ENCODE measurements around the gene CNTN2.

Gene CNTN2

DNA sequence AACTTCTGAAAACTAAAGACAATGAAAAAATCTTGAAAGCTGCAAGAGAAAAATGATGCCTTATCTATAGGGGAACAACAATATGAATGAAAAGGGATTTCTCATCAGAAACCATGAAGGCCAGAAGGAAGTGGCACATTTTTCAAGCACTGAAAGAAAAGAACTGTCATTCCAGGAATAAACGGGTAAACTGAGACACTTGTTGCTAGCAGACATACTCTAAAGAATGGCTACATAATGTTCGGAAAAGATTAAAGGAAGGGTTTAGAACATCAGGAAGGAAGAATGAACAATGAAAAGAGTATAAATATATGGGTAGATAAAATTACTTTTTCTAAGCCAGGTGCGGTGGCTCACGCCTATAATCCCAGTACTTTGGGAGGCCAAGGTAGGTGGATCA is 64.3 kb downstream of the CNTN2 start:
- Histone ChIP-seq H3K4me1 (ENCODE audit: insufficient read depth, low read length) (no peaks in the 10 kb centered on the region), H3K9ac (ENCODE audit: low read depth, low read length) (no peak overlapping the region), H3K36me3 (ENCODE audit: insufficient read depth, low read depth, low read length) (peaks cover 88% of the 10 kb centered on the region), H3K27me3 (ENCODE audit: insufficient read depth, low read length) (no peaks in the 10 kb centered on the region), H3K4me3 (ENCODE audit: low read length) (no peak overlapping the region), H3K27ac (ENCODE audit: low read length) (no peak overlapping the region), H3K9me3 (ENCODE audit: insufficient read depth, low read depth, low read length) (no peaks in the 10 kb centered on the region)

DNA sequence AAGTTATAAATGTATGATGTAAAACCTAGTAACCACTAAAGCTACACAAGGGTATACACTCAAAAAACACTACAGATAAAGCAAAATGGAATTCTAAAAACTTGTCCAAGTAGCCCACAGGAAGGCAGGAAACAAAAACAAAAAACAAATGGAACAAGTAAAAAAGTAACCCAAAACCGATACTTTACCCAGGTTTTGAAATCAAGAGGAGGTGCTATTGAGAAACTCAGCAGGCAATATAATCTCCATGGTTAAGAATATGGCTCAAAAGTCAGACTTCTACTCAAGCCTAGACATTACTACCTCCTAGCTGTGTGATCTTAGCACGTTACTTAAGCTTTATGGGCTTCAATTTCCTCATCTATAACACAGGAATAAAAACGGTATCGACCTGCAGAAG is 65.5 kb downstream of the CNTN2 start:
- no peaks in the 10 kb centered on the region for H3K27me3 ChIP-seq (ENCODE audit: insufficient read depth, low read length)
- no peaks in the 10 kb centered on the region for H3K4me1 ChIP-seq (ENCODE audit: insufficient read depth, low read length)
- H3K9ac ChIP-seq (ENCODE audit: low read depth, low read length), result no peak overlapping the region
- no peak overlapping the region for H3K27ac ChIP-seq (ENCODE audit: low read length)
- H3K4me3 ChIP-seq (ENCODE audit: low read length), result no peak overlapping the region
- no peaks in the 10 kb centered on the region for H3K9me3 ChIP-seq (ENCODE audit: insufficient read depth, low read depth, low read length)
- H3K36me3 ChIP-seq (ENCODE audit: insufficient read depth, low read depth, low read length), result peaks cover 88% of the 10 kb centered on the region

DNA sequence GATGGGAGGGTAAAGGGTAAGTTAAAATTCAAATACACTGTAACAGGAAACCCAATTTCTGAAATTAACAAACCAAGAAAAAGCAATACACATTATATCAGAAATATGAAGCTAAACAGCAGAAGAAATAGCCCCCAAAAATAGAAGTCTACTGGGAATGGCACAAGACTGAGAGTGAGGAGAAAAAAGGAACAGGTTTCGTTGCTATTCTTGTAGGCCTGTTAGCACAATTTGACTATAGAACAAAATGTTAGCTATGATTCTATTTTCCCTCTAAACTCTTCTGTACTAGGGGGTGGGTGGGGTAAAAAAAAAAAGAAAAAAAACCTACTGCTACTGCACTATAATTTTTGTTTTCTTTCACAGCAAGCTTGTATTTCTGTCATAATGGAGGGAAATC is 66.3 kb downstream of the CNTN2 start:
- Histone ChIP-seq H3K9ac (ENCODE audit: low read depth, low read length) (no peak overlapping the region), H3K27ac (ENCODE audit: low read length) (no peak overlapping the region), H3K9me3 (ENCODE audit: insufficient read depth, low read depth, low read length) (no peaks in the 10 kb centered on the region), H3K4me3 (ENCODE audit: low read length) (no peak overlapping the region), H3K4me1 (ENCODE audit: insufficient read depth, low read length) (no peaks in the 10 kb centered on the region), H3K36me3 (ENCODE audit: insufficient read depth, low read depth, low read length) (peaks cover 87% of the 10 kb centered on the region), H3K27me3 (ENCODE audit: insufficient read depth, low read length) (no peaks in the 10 kb centered on the region)

DNA sequence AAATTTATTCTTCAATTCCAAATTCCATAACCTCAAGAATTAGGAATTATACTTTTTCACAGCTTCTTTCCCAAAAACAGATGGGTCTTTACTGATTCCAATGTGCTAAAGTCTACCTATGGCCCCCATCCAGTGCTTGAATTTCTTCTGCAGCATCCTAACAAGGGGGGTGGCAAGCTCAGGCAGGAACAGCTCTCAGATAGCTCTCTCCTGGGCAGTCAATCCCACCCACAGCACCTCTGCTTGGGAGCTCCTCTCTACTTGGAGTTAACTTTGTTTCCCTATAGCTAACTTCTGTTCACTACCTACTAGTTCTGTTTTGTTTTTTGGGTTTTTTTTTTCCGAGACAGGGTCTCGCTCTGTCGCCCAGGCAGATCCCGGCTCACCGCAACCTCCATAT is 66.7 kb downstream of the CNTN2 start:
- Histone ChIP-seq H3K9ac (ENCODE audit: low read depth, low read length) (no peak overlapping the region), H3K27ac (ENCODE audit: low read length) (no peak overlapping the region), H3K36me3 (ENCODE audit: insufficient read depth, low read depth, low read length) (peaks cover 87% of the 10 kb centered on the region), H3K4me3 (ENCODE audit: low read length) (no peak overlapping the region), H3K4me1 (ENCODE audit: insufficient read depth, low read length) (no peaks in the 10 kb centered on the region), H3K9me3 (ENCODE audit: insufficient read depth, low read depth, low read length) (no peaks in the 10 kb centered on the region), H3K27me3 (ENCODE audit: insufficient read depth, low read length) (no peaks in the 10 kb centered on the region)

DNA sequence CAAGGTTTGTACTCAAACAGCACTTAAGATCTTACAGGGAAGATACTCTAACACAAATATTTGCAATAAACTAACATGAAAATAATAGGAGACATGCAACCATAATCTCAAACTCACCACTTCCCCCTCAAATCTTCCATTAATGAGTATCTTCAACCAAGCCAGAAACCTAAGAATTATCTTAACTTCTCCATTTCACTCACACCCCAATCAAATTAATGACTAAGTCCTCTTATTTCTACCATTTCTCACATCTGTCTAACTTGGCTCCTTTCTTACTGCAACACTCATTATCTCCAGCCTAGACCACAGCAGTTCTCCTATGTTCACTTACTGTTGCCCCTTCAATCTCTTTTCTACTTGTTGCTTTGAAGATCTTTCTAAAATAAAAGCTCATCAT is 68.3 kb downstream of the CNTN2 start:
- no peaks in the 10 kb centered on the region for H3K27me3 ChIP-seq (ENCODE audit: insufficient read depth, low read length)
- no peak overlapping the region for H3K9ac ChIP-seq (ENCODE audit: low read depth, low read length)
- no peak overlapping the region for H3K27ac ChIP-seq (ENCODE audit: low read length)
- H3K9me3 ChIP-seq (ENCODE audit: insufficient read depth, low read depth, low read length), result no peaks in the 10 kb centered on the region
- peaks cover 82% of the 10 kb centered on the region for H3K36me3 ChIP-seq (ENCODE audit: insufficient read depth, low read depth, low read length)
- H3K4me1 ChIP-seq (ENCODE audit: insufficient read depth, low read length), result no peaks in the 10 kb centered on the region
- H3K4me3 ChIP-seq (ENCODE audit: low read length), result no peak overlapping the region

DNA sequence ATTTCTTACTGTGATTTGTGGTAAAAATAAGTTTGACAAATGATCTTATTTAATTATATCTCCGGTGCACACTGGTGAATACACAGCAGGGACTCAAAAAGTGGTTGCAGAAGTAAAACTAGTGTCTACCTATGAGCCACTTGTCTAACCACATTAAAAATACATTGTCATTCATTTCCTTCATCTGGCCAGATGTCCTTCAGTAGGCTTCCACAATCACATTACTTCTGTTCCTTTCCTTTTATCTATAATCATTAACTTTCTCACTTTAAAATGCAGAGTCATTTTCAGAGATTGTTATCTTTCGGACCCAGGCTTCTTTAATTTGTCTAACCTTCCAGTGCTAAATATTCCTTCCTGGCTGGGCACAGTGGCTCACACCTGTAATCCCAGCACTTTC is 75.7 kb downstream of the CNTN2 start:
- no peak overlapping the region for H3K4me3 ChIP-seq (ENCODE audit: low read length)
- no peak overlapping the region for H3K27ac ChIP-seq (ENCODE audit: low read length)
- H3K9me3 ChIP-seq (ENCODE audit: insufficient read depth, low read depth, low read length), result no peaks in the 10 kb centered on the region
- no peaks in the 10 kb centered on the region for H3K27me3 ChIP-seq (ENCODE audit: insufficient read depth, low read length)
- peaks cover 36% of the 10 kb centered on the region for H3K36me3 ChIP-seq (ENCODE audit: insufficient read depth, low read depth, low read length)
- H3K9ac ChIP-seq (ENCODE audit: low read depth, low read length), result no peak overlapping the region
- peaks cover 6% of the 10 kb centered on the region; the same call in 1 of the 2 replicates for H3K4me1 ChIP-seq (ENCODE audit: insufficient read depth, low read length)

DNA sequence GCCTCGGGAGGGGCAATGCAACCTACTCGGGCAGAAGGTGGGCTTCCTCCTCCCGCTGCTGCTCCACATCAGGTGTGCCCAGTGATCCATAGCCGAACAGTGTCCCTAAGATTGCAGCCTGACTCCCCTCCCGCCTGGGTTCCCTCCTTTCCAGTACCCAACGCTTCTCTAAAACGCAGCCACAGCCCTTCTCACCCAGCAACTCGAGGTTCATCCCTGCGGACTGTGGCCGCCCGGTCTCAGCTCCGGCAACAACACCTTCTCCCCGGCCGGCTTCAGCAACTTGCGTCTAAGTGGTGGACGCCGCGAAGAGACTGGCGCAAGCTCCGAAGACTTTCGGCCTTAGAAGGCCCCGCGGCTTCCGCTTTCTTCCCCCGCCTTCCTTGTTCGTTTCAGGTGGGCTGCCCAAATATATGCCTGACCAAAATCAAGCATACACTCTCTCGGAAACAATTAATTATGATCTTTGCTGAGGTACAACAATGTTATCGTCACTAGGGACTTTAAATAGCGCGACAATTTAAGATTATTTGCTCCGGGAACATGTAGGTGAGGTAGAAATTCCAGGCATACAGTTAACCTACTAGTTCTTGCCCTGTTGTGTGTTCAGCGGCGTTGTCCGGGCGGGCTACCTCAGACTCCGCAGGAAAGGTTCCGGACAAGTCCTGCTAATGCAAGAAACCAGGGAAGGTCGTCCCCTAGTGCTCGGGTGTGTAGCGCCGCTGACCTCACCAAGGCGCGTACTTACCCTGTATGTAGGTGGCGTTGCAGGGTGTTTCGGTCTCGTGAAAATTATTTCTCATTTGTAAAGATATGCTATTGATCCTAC is 78.9 kb downstream of the CNTN2 start, which contains the start of gene RBBP5:
Gene RBBP5 (minus strand): TSS at position 319 of the 829 bp plus-strand sequence. CDS start 105 bp downstream, at position 214.
- Histone ChIP-seq H3K27ac (ENCODE audit: low read length) (peak within 1 kb of the TSS; percentile 78), H3K9ac (ENCODE audit: low read depth, low read length) (peak within 1 kb of the TSS; percentile 98), H3K4me1 (ENCODE audit: insufficient read depth, low read length) (peaks cover 6% of the 10 kb centered on the region; the same call in 1 of the 2 replicates), H3K4me3 (ENCODE audit: low read length) (peak within 1 kb of the TSS; percentile 98), H3K36me3 (ENCODE audit: insufficient read depth, low read depth, low read length) (peaks cover 15% of the 10 kb centered on the region; the same call in 1 of the 2 replicates), H3K9me3 (ENCODE audit: insufficient read depth, low read depth, low read length) (no peaks in the 10 kb centered on the region), H3K27me3 (ENCODE audit: insufficient read depth, low read length) (no peaks in the 10 kb centered on the region)

DNA sequence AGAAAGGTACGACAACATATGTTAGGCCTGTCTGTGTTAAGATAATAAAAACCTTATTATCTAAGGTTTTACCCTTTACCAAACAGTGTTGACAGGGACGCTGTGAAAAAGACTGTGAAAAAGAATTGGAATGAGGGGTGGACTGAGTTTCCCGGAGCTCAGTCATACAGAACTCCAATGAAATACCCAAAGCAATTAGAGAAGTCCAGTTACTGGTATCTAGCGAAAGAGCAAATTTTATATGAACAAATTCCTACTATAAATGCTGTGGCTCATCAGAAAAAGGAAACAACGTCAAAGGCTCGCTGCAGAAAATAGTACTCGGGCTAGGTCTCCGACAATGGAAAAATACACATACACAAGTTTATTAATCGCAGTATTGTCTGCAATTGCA is 79.5 kb downstream of the CNTN2 start:
- Histone ChIP-seq H3K9me3 (ENCODE audit: insufficient read depth, low read depth, low read length) (no peaks in the 10 kb centered on the region), H3K4me3 (ENCODE audit: low read length) (peak overlapping the region; percentile 98), H3K27ac (ENCODE audit: low read length) (no peak overlapping the region), H3K4me1 (ENCODE audit: insufficient read depth, low read length) (peaks cover 6% of the 10 kb centered on the region; the same call in 1 of the 2 replicates), H3K36me3 (ENCODE audit: insufficient read depth, low read depth, low read length) (peaks cover 15% of the 10 kb centered on the region; the same call in 1 of the 2 replicates), H3K27me3 (ENCODE audit: insufficient read depth, low read length) (no peaks in the 10 kb centered on the region), H3K9ac (ENCODE audit: low read depth, low read length) (peak overlapping the region; percentile 98; the same call in 1 of the 2 replicates)

DNA sequence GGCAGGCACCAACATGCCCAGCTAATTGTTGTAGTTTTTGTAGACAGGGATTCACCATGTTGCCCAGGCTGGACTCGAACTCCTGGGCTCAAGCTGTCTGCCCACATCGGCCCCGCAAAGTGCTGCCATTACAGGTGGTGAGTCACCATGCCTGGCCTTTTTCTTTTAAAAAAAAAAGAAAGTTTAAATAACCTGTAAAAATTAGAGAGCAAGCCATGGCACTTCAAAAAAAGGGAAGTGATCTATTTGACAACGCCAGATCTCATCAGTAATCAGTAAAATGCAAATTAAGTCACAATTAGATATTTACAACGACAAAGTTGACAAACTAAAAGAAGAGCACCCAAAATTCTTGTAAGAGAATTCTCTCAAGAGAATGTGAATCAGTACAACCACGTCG is 81.7 kb downstream of the CNTN2 start:
- Histone ChIP-seq H3K9ac (ENCODE audit: low read depth, low read length) (no peak overlapping the region), H3K27me3 (ENCODE audit: insufficient read depth, low read length) (no peaks in the 10 kb centered on the region), H3K4me1 (ENCODE audit: insufficient read depth, low read length) (peaks cover 6% of the 10 kb centered on the region; the same call in 1 of the 2 replicates), H3K4me3 (ENCODE audit: low read length) (no peak overlapping the region), H3K9me3 (ENCODE audit: insufficient read depth, low read depth, low read length) (no peaks in the 10 kb centered on the region), H3K27ac (ENCODE audit: low read length) (no peak overlapping the region), H3K36me3 (ENCODE audit: insufficient read depth, low read depth, low read length) (0 out of 2 replicates have a peak, but pooled peaks cover 3% of the 10 kb centered on the region)

DNA sequence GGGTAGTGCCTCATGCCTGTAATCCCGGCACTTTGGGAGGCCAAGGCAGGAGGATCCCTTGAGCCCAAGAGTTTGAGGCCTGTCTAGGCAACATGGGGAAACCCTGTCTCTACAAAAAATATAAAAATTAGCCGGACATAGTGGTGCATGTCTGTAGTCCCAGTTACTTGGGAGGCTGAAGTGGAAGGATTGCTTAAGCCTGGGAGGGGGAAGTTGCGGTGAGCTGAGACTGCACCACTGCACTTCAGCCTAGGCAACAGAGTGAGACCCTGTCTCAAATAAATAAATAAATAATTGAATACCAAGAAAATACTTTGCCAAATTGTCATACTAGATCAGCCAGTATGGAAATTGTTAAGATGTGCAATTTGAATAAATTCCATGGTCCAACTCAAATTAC is 84.6 kb downstream of the CNTN2 start:
- Histone ChIP-seq H3K4me3 (ENCODE audit: low read length) (no peak overlapping the region), H3K9me3 (ENCODE audit: insufficient read depth, low read depth, low read length) (no peaks in the 10 kb centered on the region), H3K4me1 (ENCODE audit: insufficient read depth, low read length) (no peaks in the 10 kb centered on the region), H3K36me3 (ENCODE audit: insufficient read depth, low read depth, low read length) (no peaks in the 10 kb centered on the region), H3K27ac (ENCODE audit: low read length) (no peak overlapping the region), H3K9ac (ENCODE audit: low read depth, low read length) (no peak overlapping the region), H3K27me3 (ENCODE audit: insufficient read depth, low read length) (no peaks in the 10 kb centered on the region)

All from iPS-20b (cell line).